Measurements from ENCODE around the gene IGDCC3. TPM values are rescaled to one million over a fixed set of nuclear protein-coding genes. Genes with fewer than 3 reads are reported as not detected.

The IGDCC3 gene
- total and polyA plus RNA-seq, 2 of the 8 experiments (the other 6 are each of a cell fraction or from before 2014, with no cell fraction given): 26.8 to 45.7 TPM

DNA sequence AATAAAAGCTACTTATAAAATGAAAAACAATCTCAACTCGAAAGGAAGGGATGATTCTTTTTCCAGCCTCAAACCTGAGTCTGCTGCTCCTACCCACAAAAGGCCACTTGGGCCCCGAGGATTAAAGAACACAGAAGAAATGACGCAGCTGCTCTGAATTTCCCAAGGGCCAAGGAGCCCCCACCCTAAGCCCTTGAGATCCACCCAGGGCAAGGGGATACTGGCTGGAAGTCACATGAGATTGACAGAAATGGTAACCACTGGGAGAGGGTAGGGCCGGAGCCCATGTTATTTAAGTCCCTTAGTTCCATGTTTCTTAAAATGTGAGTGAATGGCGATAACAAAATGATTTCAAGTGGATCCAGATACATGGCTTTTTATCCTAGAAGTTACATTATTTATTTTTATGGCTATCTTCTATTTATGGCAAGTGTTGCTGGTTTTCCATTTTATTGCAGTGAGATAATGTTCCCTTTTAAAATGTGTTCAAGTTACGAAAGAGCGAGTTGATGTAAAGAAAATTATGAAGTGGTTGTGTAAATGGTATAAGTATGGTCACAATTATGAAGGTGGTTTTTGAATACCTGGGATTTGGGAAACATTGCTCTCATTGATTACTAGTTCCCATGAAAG, 28.1 kb upstream of the IGDCC3 start:
- Histone ChIP-seq H4K5ac (ENCODE audit: insufficient read length, low read depth, low read length) (no peak overlapping the region), H4K8ac (ENCODE audit: extremely low read depth, insufficient read depth, low read length) (no peak overlapping the region), H3K79me2 (ENCODE audit: control insufficient read depth in 1 of 2, insufficient read depth in 2 of 2, low read length in 2 of 2) (no peaks in the 10 kb centered on the region), H2BK15ac (ENCODE audit: low read length) (no peak overlapping the region), H3K4me2 (ENCODE audit: insufficient read depth in 1 of 2, low read depth in 2 of 2, low read length in 2 of 2) (no peak overlapping the region), H3K27ac (ENCODE audit: low read depth, low read length) (no peak overlapping the region), H3K79me1 (ENCODE audit: low read depth, low read length) (no peaks in the 10 kb centered on the region), H3K14ac (ENCODE audit: insufficient read length) (no peak overlapping the region), H2BK120ac (replicated peaks; ENCODE audit: low read depth, low read length) (no peak overlapping the region), H3K23me2 (ENCODE audit: low read depth, low read length) (no peaks in the 10 kb centered on the region; the same call in 1 of the 2 replicates), H2AK5ac (ENCODE audit: low read depth, low read length) (no peak overlapping the region), H2BK5ac (ENCODE audit: low read depth, low read length) (no peak overlapping the region), H3K4me3 (ENCODE audit: extremely low read depth in 1 of 4, insufficient read depth in 2 of 4, low read depth in 3 of 4, low read length in 4 of 4) (no peak overlapping the region), H3K4ac (replicated peaks; ENCODE audit: insufficient read length, low read depth, low read length) (no peak overlapping the region), H2AFZ (ENCODE audit: low read length) (no peak overlapping the region), H3K56ac (replicated peaks; ENCODE audit: insufficient read length, low read depth, low read length) (no peak overlapping the region), H3K36me3 (ENCODE audit: control insufficient read depth in 2 of 4, insufficient read depth in 4 of 4, low read length in 3 of 4) (no peaks in the 10 kb centered on the region), H2BK20ac (ENCODE audit: low read length) (no peak overlapping the region), H3K23ac (ENCODE audit: insufficient read length) (no peak overlapping the region), H3K4me1 (replicated peaks in 1 of 4; ENCODE audit: control insufficient read depth in 3 of 4, insufficient read depth in 4 of 4, low read length in 3 of 4) (peaks cover 12 to 24% (median 17%) of the 10 kb centered on the region in 4 experiments), H4K91ac (replicated peaks; ENCODE audit: insufficient read length, low read length) (no peak overlapping the region), H3K27me3 (replicated peaks in 1 of 4; ENCODE audit: control insufficient read depth in 3 of 4, extremely low read depth in 1 of 4, insufficient read depth in 3 of 4, low read length in 3 of 4) (peaks cover 0 to 2% (median 0%) of the 10 kb centered on the region in 4 experiments; a peak in 1 of 7 replicates), H3K9me3 (ENCODE audit: insufficient read depth in 2 of 2, low read depth in 1 of 2, low read length in 1 of 2) (no peaks in the 10 kb centered on the region), H3K18ac (ENCODE audit: extremely low read depth, low read length) (no peak overlapping the region), H3K9ac (replicated peaks in 1 of 4; ENCODE audit: extremely low read depth in 1 of 4, low read depth in 3 of 4, low read length in 3 of 4) (no peak overlapping the region), H2BK12ac (ENCODE audit: low read depth, low read length) (no peak overlapping the region), H4K20me1 (replicated peaks in 1 of 2; ENCODE audit: control insufficient read depth in 1 of 2, insufficient read depth in 2 of 2, low read length in 2 of 2) (no peaks in the 10 kb centered on the region)
- 89 to 100% methylated on average over 2 to 7 of the region's 7 CpGs for WGBS, 2 experiments (ENCODE audit: extremely low coverage in 1 of 2, insufficient coverage in 1 of 2, insufficient read length in 1 of 2, insufficient replicate concordance in 2 of 2, low coverage in 1 of 2, low lambda C conversion rate in 2 of 2, missing lambda C conversion rate in 1 of 2)
- FAIRE-seq (no peak), DNase-seq (ENCODE audit: low read depth in 1 of 2, low spot score in 2 of 2) (no peak)
- CTCF ChIA-PET (ENCODE audit: partially characterized antibody): interaction anchor here (0.6 to 4.1 kb wide), 9 partner anchors 8 to 289 kb away, joined by 3 to 26 read pairs (median 3); partner anchors contain the start of gene IGDCC4
- POLR2A ChIA-PET (ENCODE audit: partially characterized antibody): interaction anchor here (0.6 to 15.2 kb wide), 5 partner anchors 9 to 97 kb away, joined by 3 to 229 read pairs (median 3); partner anchors contain the start of gene IGDCC4
- TF ChIP-seq RNF2 (IDR thresholded peaks at IDR 0.05; ENCODE audit: borderline replicate concordance, low read depth, low read length, missing control alignments, poor library complexity, severe bottlenecking) (no peak), SP2 (IDR thresholded peaks at IDR 0.05; ENCODE audit: low read length) (no peak), CHD1 (IDR thresholded peaks at IDR 0.05; ENCODE audit: low read depth, low read length) (no peak), RAD21 (IDR thresholded peaks at IDR 0.05 in 1 of 2, conservative IDR thresholded peaks at IDR 0.05 in 1 of 2; ENCODE audit: low read depth in 2 of 2, low read length in 2 of 2) (no peak), KDM4A (IDR thresholded peaks at IDR 0.05; ENCODE audit: low read depth, low read length, severe bottlenecking) (no peak), SAP30 (IDR thresholded peaks at IDR 0.05; ENCODE audit: insufficient read depth, insufficient replicate concordance, low read length) (no peak), TCF12 (IDR thresholded peaks at IDR 0.05; ENCODE audit: low read depth, low read length) (no peak), SP1 (IDR thresholded peaks at IDR 0.05; ENCODE audit: low read depth, low read length) (no peak), YY1 (IDR thresholded peaks at IDR 0.05; ENCODE audit: low read depth, low read length) (no peak), FOSL1 (IDR thresholded peaks at IDR 0.05; ENCODE audit: insufficient read depth, low read depth, low read length) (no peak), MAFK (IDR thresholded peaks at IDR 0.05; ENCODE audit: low read depth, low read length) (no peak)
- TF ChIP-seq, protein P1, sequence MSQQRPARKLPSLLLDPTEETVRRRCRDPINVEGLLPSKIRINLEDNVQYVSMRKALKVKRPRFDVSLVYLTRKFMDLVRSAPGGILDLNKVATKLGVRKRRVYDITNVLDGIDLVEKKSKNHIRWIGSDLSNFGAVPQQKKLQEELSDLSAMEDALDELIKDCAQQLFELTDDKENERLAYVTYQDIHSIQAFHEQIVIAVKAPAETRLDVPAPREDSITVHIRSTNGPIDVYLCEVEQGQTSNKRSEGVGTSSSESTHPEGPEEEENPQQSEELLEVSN (IDR thresholded peaks at IDR 0.05): no peak

Data from H1 (cell line).